Endodermal cell (in vitro differentiated cells): ENCODE results near the gene SCYGR3. TPM values are rescaled to one million over a fixed set of nuclear protein-coding genes. Genes with fewer than 3 reads are reported as not detected.

ENCODE experiments used
- DNase-seq: peaks from one replicate; pipeline ENCODE4 v3.0.0-alpha.2; 2017
- H3K27ac ChIP-seq: 2 replicates; pipeline ENCODE4 v1.5.1; 2013; ENCODE audit warnings: mild to moderate bottlenecking, low read depth, low read length, moderate library complexity
- H3K27me3 ChIP-seq: 2 replicates; pipeline ENCODE4 v1.6.1; 2013; ENCODE audit warnings: mild to moderate bottlenecking, low read length, moderate library complexity; ENCODE audit not compliant: insufficient read depth, control insufficient read depth, poor library complexity, severe bottlenecking
- H3K36me3 ChIP-seq: 2 replicates; pipeline ENCODE4 v1.7.0; 2013; ENCODE audit warnings: mild to moderate bottlenecking, low read length, moderate library complexity; ENCODE audit not compliant: control insufficient read depth, insufficient read depth
- H3K4me1 ChIP-seq: one replicate; pipeline ENCODE4 v1.7.0; 2013; ENCODE audit warnings: low read length; ENCODE audit not compliant: control insufficient read depth, insufficient read depth
- H3K4me3 ChIP-seq: 2 replicates; pipeline ENCODE4 v1.5.1; 2013; ENCODE audit warnings: mild to moderate bottlenecking, low read length, moderate library complexity
- H3K9ac ChIP-seq: 2 replicates; pipeline ENCODE4 v1.6.1; 2013; ENCODE audit warnings: mild to moderate bottlenecking, low read length, moderate library complexity; ENCODE audit not compliant: poor library complexity, severe bottlenecking; ENCODE audit errors: extremely low read depth
- H3K9me3 ChIP-seq: 2 replicates; pipeline ENCODE4 v1.6.1; 2013; ENCODE audit warnings: mild to moderate bottlenecking, low read length, moderate library complexity; ENCODE audit not compliant: control insufficient read depth
- H3K27ac Mint-ChIP-seq: 2 replicates; pipeline ENCODE4 v1.8.0; 2020; ENCODE audit warnings: mixed read lengths
- H3K27me3 Mint-ChIP-seq: 2 replicates; pipeline ENCODE4 v1.8.0; 2021; ENCODE audit warnings: mild to moderate bottlenecking, mixed read lengths; ENCODE audit not compliant: insufficient read depth
- H3K36me3 Mint-ChIP-seq: 2 replicates; pipeline ENCODE4 v1.8.0; 2020; ENCODE audit warnings: low read depth, mixed read lengths
- H3K4me1 Mint-ChIP-seq: 2 replicates; pipeline ENCODE4 v1.8.0; 2020; ENCODE audit warnings: mixed read lengths
- H3K4me3 Mint-ChIP-seq: 2 replicates; pipeline ENCODE4 v1.8.0; 2020; ENCODE audit warnings: mild to moderate bottlenecking, moderate library complexity, mixed read lengths
- H3K9me3 Mint-ChIP-seq: 2 replicates; pipeline ENCODE4 v1.8.0; 2020; ENCODE audit warnings: mild to moderate bottlenecking, mixed read lengths
- CTCF ChIP-seq: fragments of 200-600 bp; sonication (generic); conservative IDR thresholded peaks from 2 replicates; pipeline ENCODE4 v1.5.0; 2021; ENCODE audit warnings: antibody characterized with exemption, mild to moderate bottlenecking
- WGBS, 2 experiments: methylation state at CpG; one replicate each; pipeline versions ENCODE4 v1.1.5 to v1.1.7; 2013; ENCODE audit warnings: missing lambda C conversion rate in 2 of 2, mixed read lengths in 1 of 2; ENCODE audit not compliant: insufficient coverage in 1 of 2, insufficient read length in 1 of 2; 5-methylcytosine and 5-hydroxymethylcytosine counted together
- total RNA-seq, 2 donors: library from RNA; stranded (reverse); fragmentation: NEBNext Ultra II Directional in 1 of 2; extraction: Animal tissue kit (Norgen Biotek cat#: 25700) in 1 of 2; gene quantifications; 2 replicates in 1 of 2; 3 replicates in 1 of 2; pipeline ENCODE4 v1.2.1, GENCODE V29; 2021

Gene SCYGR3
- total RNA-seq, 2 donors from 2014 or later = not detected

GRCh38 chr2:227614246-227614645, 394 bp downstream of the SCYGR3 start:
- H3K9me3 Mint-ChIP-seq = no peaks in the 10 kb centered on the region
- H3K27me3 Mint-ChIP-seq = peaks cover 3% of the 10 kb centered on the region
- Histone ChIP-seq H3K36me3 (no peaks in the 10 kb centered on the region), H3K9me3 (no peaks in the 10 kb centered on the region), H3K4me1 (peaks cover 4% of the 10 kb centered on the region), H3K9ac (no peak overlapping the region), H3K27ac (no peak overlapping the region), H3K4me3 (no peak overlapping the region), H3K27me3 (no peaks in the 10 kb centered on the region)
- H3K4me3 Mint-ChIP-seq = no peak overlapping the region
- H3K27ac Mint-ChIP-seq = no peak overlapping the region
- no peak for DNase-seq
- peaks cover 17% of the 10 kb centered on the region for H3K4me1 Mint-ChIP-seq
- WGBS, 2 experiments = 97% methylated on average over 2 of the region's 4 CpGs; no CpG with 5 or more reads in 1 of the 2 experiments
- H3K36me3 Mint-ChIP-seq = no peaks in the 10 kb centered on the region
- no peak for TF ChIP-seq CTCF

- no peak overlapping the region for H3K4me3 ChIP-seq
- H3K4me1 ChIP-seq = peaks cover 4% of the 10 kb centered on the region
- no peaks in the 10 kb centered on the region for H3K9me3 Mint-ChIP-seq
- peaks cover 17% of the 10 kb centered on the region for H3K4me1 Mint-ChIP-seq
- no peak for TF ChIP-seq CTCF
- no peak for DNase-seq
- no peaks in the 10 kb centered on the region for H3K27me3 ChIP-seq
- no peaks in the 10 kb centered on the region for H3K9me3 ChIP-seq
- H3K4me3 Mint-ChIP-seq = no peak overlapping the region
- H3K27me3 Mint-ChIP-seq = peaks cover 3% of the 10 kb centered on the region
- no peaks in the 10 kb centered on the region for H3K36me3 ChIP-seq
- H3K9ac ChIP-seq = no peak overlapping the region
- H3K36me3 Mint-ChIP-seq = no peaks in the 10 kb centered on the region
- H3K27ac ChIP-seq = no peak overlapping the region
- WGBS, 2 experiments = 94% methylated on average over 4 of the region's 4 CpGs; no CpG with 5 or more reads in 1 of the 2 experiments
- no peak overlapping the region for H3K27ac Mint-ChIP-seq
Measured at GRCh38 chr2:227613272-227613660, 1.4 kb downstream of the SCYGR3 start.

- no peak overlapping the region for H3K27ac Mint-ChIP-seq
- H3K4me3 ChIP-seq = no peak overlapping the region
- TF ChIP-seq CTCF = no peak
- H3K9me3 ChIP-seq = no peaks in the 10 kb centered on the region
- peaks cover 4% of the 10 kb centered on the region for H3K4me1 ChIP-seq
- H3K4me3 Mint-ChIP-seq = no peak overlapping the region
- no peaks in the 10 kb centered on the region for H3K27me3 ChIP-seq
- 85 to 94% methylated on average over 5 to 11 of the region's 11 CpGs for WGBS, 2 experiments
- no peak overlapping the region for H3K9ac ChIP-seq
- peaks cover 3% of the 10 kb centered on the region for H3K27me3 Mint-ChIP-seq
- DNase-seq = no peak
- no peaks in the 10 kb centered on the region for H3K36me3 Mint-ChIP-seq
- no peaks in the 10 kb centered on the region for H3K36me3 ChIP-seq
- H3K9me3 Mint-ChIP-seq = no peaks in the 10 kb centered on the region
- H3K27ac ChIP-seq = no peak overlapping the region
- peaks cover 17% of the 10 kb centered on the region for H3K4me1 Mint-ChIP-seq
Measured at GRCh38 chr2:227612546-227613271, 1.9 kb downstream of the SCYGR3 start.
